Calu3 (cell line): Measurements from ENCODE around the gene KCNK15. TPM values are rescaled to one million over a fixed set of nuclear protein-coding genes. Genes with fewer than 3 reads are reported as not detected.

Experiments used
- BruUV-seq: library from RNA; stranded (reverse); fragments of 400-500 nt; replicated peaks from 2 replicates; lab custom pipeline; 2021; lab: Mats Ljungman, UMichigan
- CTCF ChIA-PET: fragments of 300-600 bp; sonication (Branson Sonifier 250); formaldehyde crosslinking; loops from one replicate; lab custom pipeline; 2022; ENCODE audit warnings: antibody characterized with exemption; lab: Charles Lee
- DNase-seq: peaks from one replicate; pipeline ENCODE4 v3.0.0; 2022
- H3K27ac Mint-ChIP-seq: one replicate; pipeline ENCODE4 v1.8.0; 2022; ENCODE audit warnings: mixed read lengths; ENCODE audit not compliant: unreplicated experiment
- H3K27me3 Mint-ChIP-seq: one replicate; pipeline ENCODE4 v1.8.0; 2022; ENCODE audit warnings: mixed read lengths; ENCODE audit not compliant: unreplicated experiment
- H3K36me3 Mint-ChIP-seq: one replicate; pipeline ENCODE4 v1.8.0; 2022; ENCODE audit warnings: mild to moderate bottlenecking, moderate library complexity, mixed read lengths; ENCODE audit not compliant: insufficient read depth, unreplicated experiment
- H3K4me1 Mint-ChIP-seq: one replicate; pipeline ENCODE4 v1.8.0; 2022; ENCODE audit warnings: mild to moderate bottlenecking, low read depth, mixed read lengths; ENCODE audit not compliant: unreplicated experiment
- H3K4me3 Mint-ChIP-seq: one replicate; pipeline ENCODE4 v1.8.0; 2022; ENCODE audit warnings: mild to moderate bottlenecking, low read depth, moderate library complexity, mixed read lengths; ENCODE audit not compliant: unreplicated experiment
- H3K9me3 Mint-ChIP-seq: one replicate; pipeline ENCODE4 v1.8.0; 2022; ENCODE audit warnings: low read depth, mixed read lengths; ENCODE audit not compliant: unreplicated experiment
- intact Hi-C: fragments of 100-400 bp; cut with micrococcal nuclease; formaldehyde crosslinking; loops from one replicate; pipeline ENCODE4 v1.10.0; 2022; ENCODE audit not compliant: unreplicated experiment
- total RNA-seq: library from RNA; stranded (reverse); gene quantifications from 2 replicates; pipeline ENCODE4 v1.2.3, GENCODE V29; 2022
- TF ChIP-seq, protein P1 (sequence below): fragments of 200-600 bp; IDR thresholded peaks from one replicate; pipeline ENCODE4 v1.8.0; 2022; ENCODE audit warnings: antibody characterized with exemption; ENCODE audit not compliant: unreplicated experiment

KCNK15 gene
- total RNA-seq, 1 experiment from 2014 or later, result 1.5 TPM

DNA sequence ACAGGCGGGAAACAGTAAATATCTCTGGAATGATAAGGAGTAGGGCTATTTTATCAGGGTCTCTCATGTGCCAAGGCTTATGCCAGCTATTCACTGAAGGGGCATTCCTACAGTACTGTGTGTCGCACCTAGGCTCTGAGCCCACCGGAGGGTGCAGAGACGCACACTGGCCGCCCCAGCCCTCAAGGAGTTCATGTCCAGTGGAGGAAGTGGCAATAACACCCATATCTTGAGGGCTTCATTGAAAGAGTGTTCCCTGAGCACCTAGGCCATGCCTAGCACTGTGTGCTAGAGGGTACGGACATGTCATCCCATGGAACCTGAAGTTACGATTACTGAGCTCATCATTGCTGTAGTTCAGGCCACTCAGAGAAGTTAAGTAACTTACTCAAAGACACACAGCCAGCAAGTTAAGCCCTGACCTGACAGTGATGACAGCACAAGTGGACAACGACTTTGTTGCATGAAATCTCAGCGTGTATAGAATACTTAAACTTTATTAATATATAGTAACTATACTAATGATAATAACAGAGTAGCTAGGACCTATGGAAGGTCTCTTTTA is 21.8 kb upstream of the KCNK15 start:
- intact Hi-C loops, result no loop called here
- DNase-seq, result no peak
- CTCF ChIA-PET, result interaction anchor here (0.6 kb wide), 1 partner anchor 9 kb away, joined by 4 read pairs; the partner anchor contains the start of gene CCN5
- TF ChIP-seq, protein P1, sequence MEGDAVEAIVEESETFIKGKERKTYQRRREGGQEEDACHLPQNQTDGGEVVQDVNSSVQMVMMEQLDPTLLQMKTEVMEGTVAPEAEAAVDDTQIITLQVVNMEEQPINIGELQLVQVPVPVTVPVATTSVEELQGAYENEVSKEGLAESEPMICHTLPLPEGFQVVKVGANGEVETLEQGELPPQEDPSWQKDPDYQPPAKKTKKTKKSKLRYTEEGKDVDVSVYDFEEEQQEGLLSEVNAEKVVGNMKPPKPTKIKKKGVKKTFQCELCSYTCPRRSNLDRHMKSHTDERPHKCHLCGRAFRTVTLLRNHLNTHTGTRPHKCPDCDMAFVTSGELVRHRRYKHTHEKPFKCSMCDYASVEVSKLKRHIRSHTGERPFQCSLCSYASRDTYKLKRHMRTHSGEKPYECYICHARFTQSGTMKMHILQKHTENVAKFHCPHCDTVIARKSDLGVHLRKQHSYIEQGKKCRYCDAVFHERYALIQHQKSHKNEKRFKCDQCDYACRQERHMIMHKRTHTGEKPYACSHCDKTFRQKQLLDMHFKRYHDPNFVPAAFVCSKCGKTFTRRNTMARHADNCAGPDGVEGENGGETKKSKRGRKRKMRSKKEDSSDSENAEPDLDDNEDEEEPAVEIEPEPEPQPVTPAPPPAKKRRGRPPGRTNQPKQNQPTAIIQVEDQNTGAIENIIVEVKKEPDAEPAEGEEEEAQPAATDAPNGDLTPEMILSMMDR, result no peak
- Mint-ChIP-seq H3K9me3 (no peaks in the 10 kb centered on the region), H3K4me1 (peaks cover 59% of the 10 kb centered on the region), H3K36me3 (peaks cover 4% of the 10 kb centered on the region), H3K27ac (no peak overlapping the region), H3K4me3 (no peak overlapping the region), H3K27me3 (no peaks in the 10 kb centered on the region)
- no TSS peak for BruUV-seq

DNA sequence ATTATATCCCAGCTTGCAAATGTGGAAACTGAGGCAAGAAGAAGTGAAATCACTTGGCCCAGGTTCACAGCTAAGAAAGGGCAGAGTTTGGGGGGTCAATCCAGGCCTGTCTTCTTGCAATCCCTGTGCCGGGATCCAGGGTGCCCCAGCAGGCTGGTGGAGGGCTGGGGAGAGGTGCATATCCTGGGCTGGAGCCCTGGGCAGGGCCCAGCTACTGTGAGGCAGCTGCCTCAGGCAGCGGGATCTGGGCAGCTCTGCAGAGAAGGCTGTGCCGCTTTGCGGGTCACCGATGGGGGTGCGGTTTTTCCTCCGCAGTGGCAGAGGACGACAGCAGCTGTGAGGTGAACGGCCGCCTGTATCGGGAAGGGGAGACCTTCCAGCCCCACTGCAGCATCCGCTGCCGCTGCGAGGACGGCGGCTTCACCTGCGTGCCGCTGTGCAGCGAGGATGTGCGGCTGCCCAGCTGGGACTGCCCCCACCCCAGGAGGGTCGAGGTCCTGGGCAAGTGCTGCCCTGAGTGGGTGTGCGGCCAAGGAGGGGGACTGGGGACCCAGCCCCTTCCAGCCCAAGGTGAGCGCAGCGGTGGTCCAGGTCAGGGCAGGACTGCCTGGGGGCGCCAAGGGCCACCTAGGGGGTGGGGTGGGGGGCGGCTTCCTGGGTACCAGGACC is 21.1 kb upstream of the KCNK15 start:
- CTCF ChIA-PET, result interaction anchor here (0.6 kb wide), 1 partner anchor 10 kb away, joined by 4 read pairs; the partner anchor contains the start of gene CCN5
- intact Hi-C loops, result no loop called here
- Mint-ChIP-seq H3K36me3 (peaks cover 7% of the 10 kb centered on the region), H3K4me1 (peaks cover 66% of the 10 kb centered on the region), H3K27ac (no peak overlapping the region), H3K27me3 (no peaks in the 10 kb centered on the region), H3K4me3 (no peak overlapping the region), H3K9me3 (no peaks in the 10 kb centered on the region)
- DNase-seq, result no peak
- no TSS peak for BruUV-seq
- TF ChIP-seq, protein P1, result no peak

DNA sequence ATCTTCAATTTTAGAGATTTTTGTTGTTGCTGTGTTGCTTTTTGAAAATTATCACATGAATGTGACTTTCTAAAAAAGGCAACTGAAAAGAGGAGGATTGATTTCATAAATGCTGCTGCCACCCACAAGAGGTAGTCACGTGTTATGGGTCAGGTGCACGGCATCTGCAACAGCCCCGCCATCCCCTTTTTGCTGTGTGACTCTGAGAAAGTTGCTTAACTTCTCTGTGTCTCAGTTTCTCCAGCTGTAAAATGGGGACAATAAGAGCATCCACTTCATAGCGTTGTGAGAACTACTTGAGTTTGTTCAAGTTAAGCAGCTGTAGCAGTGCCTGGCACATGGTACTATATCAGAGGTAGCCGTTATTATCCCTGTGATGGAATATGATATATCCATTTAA is 19.8 kb upstream of the KCNK15 start:
- Mint-ChIP-seq H3K27me3 (no peaks in the 10 kb centered on the region), H3K27ac (no peak overlapping the region), H3K4me3 (no peak overlapping the region), H3K36me3 (peaks cover 7% of the 10 kb centered on the region), H3K9me3 (no peaks in the 10 kb centered on the region), H3K4me1 (peaks cover 64% of the 10 kb centered on the region)
- CTCF ChIA-PET, result no interaction called here
- no peak for DNase-seq
- BruUV-seq, result no TSS peak
- TF ChIP-seq, protein P1, result no peak
- intact Hi-C loops, result no loop called here

DNA sequence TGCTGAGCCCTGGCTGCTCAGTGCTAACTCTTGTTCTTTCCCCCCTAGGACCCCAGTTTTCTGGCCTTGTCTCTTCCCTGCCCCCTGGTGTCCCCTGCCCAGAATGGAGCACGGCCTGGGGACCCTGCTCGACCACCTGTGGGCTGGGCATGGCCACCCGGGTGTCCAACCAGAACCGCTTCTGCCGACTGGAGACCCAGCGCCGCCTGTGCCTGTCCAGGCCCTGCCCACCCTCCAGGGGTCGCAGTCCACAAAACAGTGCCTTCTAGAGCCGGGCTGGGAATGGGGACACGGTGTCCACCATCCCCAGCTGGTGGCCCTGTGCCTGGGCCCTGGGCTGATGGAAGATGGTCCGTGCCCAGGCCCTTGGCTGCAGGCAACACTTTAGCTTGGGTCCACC is 18.6 kb upstream of the KCNK15 start:
- intact Hi-C loops, result no loop called here
- no peaks in the 10 kb centered on the region for H3K9me3 Mint-ChIP-seq
- H3K4me1 Mint-ChIP-seq, result peaks cover 63% of the 10 kb centered on the region
- no peak overlapping the region for H3K4me3 Mint-ChIP-seq
- CTCF ChIA-PET, result interaction anchor here (3.5 kb wide), 1 partner anchor 12 kb away, joined by 12 read pairs; the partner anchor contains the start of gene CCN5
- H3K36me3 Mint-ChIP-seq, result peaks cover 7% of the 10 kb centered on the region
- H3K27me3 Mint-ChIP-seq, result no peaks in the 10 kb centered on the region
- DNase-seq, result no peak
- BruUV-seq, result no TSS peak
- TF ChIP-seq, protein P1, result no peak
- H3K27ac Mint-ChIP-seq, result no peak overlapping the region
